ENCODE data around the gene AFAP1.

DNA sequence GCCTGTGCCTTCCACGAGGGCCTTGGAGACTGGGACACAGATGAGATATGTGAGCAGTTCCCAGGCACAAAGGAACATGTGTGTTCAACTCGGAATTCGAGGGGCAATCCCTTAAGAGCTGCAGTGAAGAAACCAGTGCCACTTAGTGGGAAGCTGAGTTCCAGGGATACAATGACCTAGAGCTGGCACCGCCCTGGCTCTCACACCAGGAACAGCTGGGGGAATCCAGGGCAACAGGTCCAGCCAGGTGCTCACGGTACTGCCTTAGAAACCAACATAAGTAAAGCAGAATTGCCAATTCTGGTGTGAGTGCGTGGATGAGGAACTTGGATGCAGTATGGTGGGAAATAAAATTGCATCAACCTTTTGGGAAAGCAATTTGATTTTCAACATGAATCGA, 122.9 kb downstream of the AFAP1 start:
- TF ChIP-seq, protein P1, sequence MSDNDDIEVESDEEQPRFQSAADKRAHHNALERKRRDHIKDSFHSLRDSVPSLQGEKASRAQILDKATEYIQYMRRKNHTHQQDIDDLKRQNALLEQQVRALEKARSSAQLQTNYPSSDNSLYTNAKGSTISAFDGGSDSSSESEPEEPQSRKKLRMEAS (IDR thresholded peaks at IDR 0.05; ENCODE audit: insufficient read depth, insufficient read length): no peak
- no peak for TF ChIP-seq EZH2 (IDR thresholded peaks at IDR 0.05; ENCODE audit: borderline replicate concordance, low read depth, low read length, severe bottlenecking)
- TF ChIP-seq, protein P2, sequence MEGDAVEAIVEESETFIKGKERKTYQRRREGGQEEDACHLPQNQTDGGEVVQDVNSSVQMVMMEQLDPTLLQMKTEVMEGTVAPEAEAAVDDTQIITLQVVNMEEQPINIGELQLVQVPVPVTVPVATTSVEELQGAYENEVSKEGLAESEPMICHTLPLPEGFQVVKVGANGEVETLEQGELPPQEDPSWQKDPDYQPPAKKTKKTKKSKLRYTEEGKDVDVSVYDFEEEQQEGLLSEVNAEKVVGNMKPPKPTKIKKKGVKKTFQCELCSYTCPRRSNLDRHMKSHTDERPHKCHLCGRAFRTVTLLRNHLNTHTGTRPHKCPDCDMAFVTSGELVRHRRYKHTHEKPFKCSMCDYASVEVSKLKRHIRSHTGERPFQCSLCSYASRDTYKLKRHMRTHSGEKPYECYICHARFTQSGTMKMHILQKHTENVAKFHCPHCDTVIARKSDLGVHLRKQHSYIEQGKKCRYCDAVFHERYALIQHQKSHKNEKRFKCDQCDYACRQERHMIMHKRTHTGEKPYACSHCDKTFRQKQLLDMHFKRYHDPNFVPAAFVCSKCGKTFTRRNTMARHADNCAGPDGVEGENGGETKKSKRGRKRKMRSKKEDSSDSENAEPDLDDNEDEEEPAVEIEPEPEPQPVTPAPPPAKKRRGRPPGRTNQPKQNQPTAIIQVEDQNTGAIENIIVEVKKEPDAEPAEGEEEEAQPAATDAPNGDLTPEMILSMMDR (IDR thresholded peaks at IDR 0.05; ENCODE audit: extremely low read depth in 1 of 2, insufficient read depth in 1 of 2, low read depth in 1 of 2, low read length in 2 of 2): no peak
